ENCODE results near the gene IFI27L1. TPM values are rescaled to one million over a fixed set of nuclear protein-coding genes. Genes with fewer than 3 reads are reported as not detected.

Gene IFI27L1
- 1 to 10 TPM; 4.2 to 5.0 TPM for total RNA-seq

- Histone ChIP-seq H3K4me1 (ENCODE audit: control insufficient read depth in 1 of 2, low read depth in 2 of 2) (peaks cover 32 to 45% of the 10 kb centered on the region in 2 donors), H3K9me3 (no peaks in the 10 kb centered on the region), H3K36me3 (peaks cover 3% of the 10 kb centered on the region), H3K27ac (peak within 1 kb of the TSS; percentile 88 to 92), H3K27me3 (replicated peaks; ENCODE audit: insufficient read depth) (no peaks in the 10 kb centered on the region), H3K4me3 (peak within 1 kb of the TSS; percentile 83)
- TF ChIP-seq CTCF (IDR thresholded peaks at IDR 0.05) = no peak
- DNase-seq (ENCODE audit: low spot score) (peak; percentile 86), ATAC-seq (ENCODE audit: insufficient number of reproducible peaks, low FRiP score, low read depth) (peak; percentile 98)
These were observed at the start of gene IFI27L1, which contains the start of gene DDX24 for GRCh38 chr14:94080621-94081385. Gene IFI27L1 (plus strand): TSS chr14:94081310. CDS start chr14:94096938, 15,628 bp downstream. Gene DDX24 (minus strand): TSS chr14:94081202. CDS start chr14:94079742, 1,460 bp downstream.

- no peaks in the 10 kb centered on the region for H3K36me3 ChIP-seq
- no peaks in the 10 kb centered on the region for H3K27me3 ChIP-seq (replicated peaks; ENCODE audit: insufficient read depth)
- H3K9me3 ChIP-seq = no peaks in the 10 kb centered on the region
- TF ChIP-seq CTCF (IDR thresholded peaks at IDR 0.05) = no peak
- H3K4me1 ChIP-seq (ENCODE audit: control insufficient read depth in 1 of 2, low read depth in 2 of 2) = no peaks in the 10 kb centered on the region
- H3K27ac ChIP-seq = no peak overlapping the region
- DNase-seq (ENCODE audit: low spot score) (no peak), ATAC-seq (ENCODE audit: insufficient number of reproducible peaks, low FRiP score, low read depth) (no peak)
- H3K4me3 ChIP-seq = no peak overlapping the region
These were observed 49.2 kb upstream of the IFI27L1 start for GRCh38 chr14:94031883-94032279.

- Histone ChIP-seq H3K27ac (no peak overlapping the region), H3K4me3 (no peak overlapping the region), H3K36me3 (no peaks in the 10 kb centered on the region), H3K4me1 (ENCODE audit: control insufficient read depth in 1 of 2, low read depth in 2 of 2) (no peaks in the 10 kb centered on the region), H3K9me3 (no peaks in the 10 kb centered on the region), H3K27me3 (replicated peaks; ENCODE audit: insufficient read depth) (no peaks in the 10 kb centered on the region)
- ATAC-seq (ENCODE audit: insufficient number of reproducible peaks, low FRiP score, low read depth) = no peak
- DNase-seq (ENCODE audit: low spot score) = no peak
- no peak for TF ChIP-seq CTCF (IDR thresholded peaks at IDR 0.05)
These were observed 46.2 kb upstream of the IFI27L1 start for GRCh38 chr14:94034886-94035285.

GRCh38 chr14:94036313-94037167, 44.6 kb upstream of the IFI27L1 start:
- no peaks in the 10 kb centered on the region for H3K9me3 ChIP-seq
- no peaks in the 10 kb centered on the region for H3K36me3 ChIP-seq
- no peak overlapping the region for H3K4me3 ChIP-seq
- H3K27ac ChIP-seq = no peak overlapping the region
- H3K4me1 ChIP-seq (ENCODE audit: control insufficient read depth in 1 of 2, low read depth in 2 of 2) = peaks cover 0 to 2% of the 10 kb centered on the region in 2 donors
- ATAC-seq (ENCODE audit: insufficient number of reproducible peaks, low FRiP score, low read depth) (no peak), DNase-seq (ENCODE audit: low spot score) (no peak)
- no peaks in the 10 kb centered on the region for H3K27me3 ChIP-seq (replicated peaks; ENCODE audit: insufficient read depth)
- TF ChIP-seq CTCF (IDR thresholded peaks at IDR 0.05) = peak; percentile 81

- no peak for DNase-seq (ENCODE audit: low spot score)
- peaks cover 0 to 14% of the 10 kb centered on the region in 2 donors for H3K4me1 ChIP-seq (ENCODE audit: control insufficient read depth in 1 of 2, low read depth in 2 of 2)
- H3K27ac ChIP-seq = no peak overlapping the region
- no peaks in the 10 kb centered on the region for H3K27me3 ChIP-seq (replicated peaks; ENCODE audit: insufficient read depth)
- no peak for TF ChIP-seq CTCF (IDR thresholded peaks at IDR 0.05)
- no peak overlapping the region for H3K4me3 ChIP-seq
- ATAC-seq (ENCODE audit: insufficient number of reproducible peaks, low FRiP score, low read depth) = no peak
- H3K36me3 ChIP-seq = no peaks in the 10 kb centered on the region
- H3K9me3 ChIP-seq = no peaks in the 10 kb centered on the region
These were observed 43.2 kb upstream of the IFI27L1 start for GRCh38 chr14:94037954-94038353.

Data from thoracic aorta (tissue), 2 donors.